ENCODE results near the gene NUP62.

NUP62 gene

DNA sequence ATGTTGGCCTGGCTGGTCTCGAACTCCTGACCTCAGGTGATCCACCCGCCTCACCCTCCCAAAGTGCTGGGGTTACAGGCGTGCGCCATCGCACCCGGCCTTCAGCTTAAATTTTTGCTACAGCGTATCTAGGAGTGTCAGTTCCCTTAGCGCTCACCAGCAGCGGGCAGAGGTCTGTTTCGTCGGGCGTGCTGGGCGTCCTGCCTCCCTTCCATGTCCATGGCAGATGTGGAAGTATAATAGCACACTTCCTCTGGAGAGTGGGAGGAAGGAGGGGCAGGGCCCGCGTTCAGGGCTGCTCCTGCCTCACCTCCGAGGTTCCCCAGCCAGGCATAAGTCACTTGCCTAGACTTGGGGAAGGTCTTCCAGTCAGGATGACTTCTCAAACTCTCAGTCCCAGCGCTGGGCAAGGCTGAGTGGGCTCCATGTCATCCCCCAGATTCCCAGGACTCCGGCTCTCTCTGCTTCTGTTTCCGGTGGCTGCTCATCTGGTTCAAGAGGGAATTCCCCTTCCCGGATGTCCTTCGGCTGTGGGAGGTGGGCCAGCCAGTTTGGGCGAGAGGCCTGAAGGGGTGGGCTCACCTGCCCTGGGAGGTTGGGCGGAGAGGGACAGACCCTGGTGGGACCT lies 42.2 kb downstream of the NUP62 start (continued):
- no peak for TF ChIP-seq ISL1 (CRISPR knock-in tag; IDR thresholded peaks at IDR 0.05)
- TF ChIP-seq GLIS3 (CRISPR knock-in tag; IDR thresholded peaks at IDR 0.05): no peak

DNA sequence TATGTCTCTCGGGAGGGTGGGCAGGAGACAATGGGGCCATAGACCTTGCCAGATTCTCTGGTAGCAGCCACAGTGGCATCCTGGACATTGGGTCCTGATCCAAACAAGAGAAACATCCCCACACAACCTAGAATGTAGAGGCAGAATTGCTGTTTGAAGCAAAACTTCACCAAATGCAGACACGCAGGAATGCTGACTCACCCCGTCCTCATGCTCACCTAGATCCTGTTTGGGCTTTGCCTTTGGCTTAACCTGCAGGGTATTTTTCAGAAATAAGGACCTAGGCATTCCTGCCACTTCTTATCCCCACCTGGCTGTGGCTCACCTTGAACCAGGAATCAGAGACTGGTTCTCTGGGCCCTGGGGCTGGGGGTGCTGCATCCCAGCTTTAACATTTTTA lies 44.5 kb downstream of the NUP62 start:
- TF ChIP-seq, protein P1, sequence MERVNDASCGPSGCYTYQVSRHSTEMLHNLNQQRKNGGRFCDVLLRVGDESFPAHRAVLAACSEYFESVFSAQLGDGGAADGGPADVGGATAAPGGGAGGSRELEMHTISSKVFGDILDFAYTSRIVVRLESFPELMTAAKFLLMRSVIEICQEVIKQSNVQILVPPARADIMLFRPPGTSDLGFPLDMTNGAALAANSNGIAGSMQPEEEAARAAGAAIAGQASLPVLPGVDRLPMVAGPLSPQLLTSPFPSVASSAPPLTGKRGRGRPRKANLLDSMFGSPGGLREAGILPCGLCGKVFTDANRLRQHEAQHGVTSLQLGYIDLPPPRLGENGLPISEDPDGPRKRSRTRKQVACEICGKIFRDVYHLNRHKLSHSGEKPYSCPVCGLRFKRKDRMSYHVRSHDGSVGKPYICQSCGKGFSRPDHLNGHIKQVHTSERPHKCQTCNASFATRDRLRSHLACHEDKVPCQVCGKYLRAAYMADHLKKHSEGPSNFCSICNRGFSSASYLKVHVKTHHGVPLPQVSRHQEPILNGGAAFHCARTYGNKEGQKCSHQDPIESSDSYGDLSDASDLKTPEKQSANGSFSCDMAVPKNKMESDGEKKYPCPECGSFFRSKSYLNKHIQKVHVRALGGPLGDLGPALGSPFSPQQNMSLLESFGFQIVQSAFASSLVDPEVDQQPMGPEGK (CRISPR knock-in tag; IDR thresholded peaks at IDR 0.05; ENCODE audit: borderline replicate concordance): no peak
- TF ChIP-seq, protein P2, sequence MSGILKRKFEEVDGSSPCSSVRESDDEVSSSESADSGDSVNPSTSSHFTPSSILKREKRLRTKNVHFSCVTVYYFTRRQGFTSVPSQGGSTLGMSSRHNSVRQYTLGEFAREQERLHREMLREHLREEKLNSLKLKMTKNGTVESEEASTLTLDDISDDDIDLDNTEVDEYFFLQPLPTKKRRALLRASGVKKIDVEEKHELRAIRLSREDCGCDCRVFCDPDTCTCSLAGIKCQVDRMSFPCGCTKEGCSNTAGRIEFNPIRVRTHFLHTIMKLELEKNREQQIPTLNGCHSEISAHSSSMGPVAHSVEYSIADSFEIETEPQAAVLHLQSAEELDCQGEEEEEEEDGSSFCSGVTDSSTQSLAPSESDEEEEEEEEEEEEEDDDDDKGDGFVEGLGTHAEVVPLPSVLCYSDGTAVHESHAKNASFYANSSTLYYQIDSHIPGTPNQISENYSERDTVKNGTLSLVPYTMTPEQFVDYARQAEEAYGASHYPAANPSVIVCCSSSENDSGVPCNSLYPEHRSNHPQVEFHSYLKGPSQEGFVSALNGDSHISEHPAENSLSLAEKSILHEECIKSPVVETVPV (CRISPR knock-in tag; IDR thresholded peaks at IDR 0.05): no peak
- TF ChIP-seq OSR1 (CRISPR knock-in tag; IDR thresholded peaks at IDR 0.05): no peak
- no peak for TF ChIP-seq TCF4 (CRISPR knock-in tag; IDR thresholded peaks at IDR 0.05; ENCODE audit: borderline replicate concordance)
- no peak for TF ChIP-seq ZFP30 (CRISPR knock-in tag; IDR thresholded peaks at IDR 0.05)
- no peak for TF ChIP-seq PPARA (CRISPR knock-in tag; IDR thresholded peaks at IDR 0.05; ENCODE audit: borderline replicate concordance)
- no peak for TF ChIP-seq CSDC2 (CRISPR knock-in tag; IDR thresholded peaks at IDR 0.05)
- no peak for TF ChIP-seq ZFP3 (CRISPR knock-in tag; IDR thresholded peaks at IDR 0.05)
- TF ChIP-seq ESRRG (CRISPR knock-in tag; IDR thresholded peaks at IDR 0.05): no peak
- no peak for TF ChIP-seq GLIS3 (CRISPR knock-in tag; IDR thresholded peaks at IDR 0.05)
- TF ChIP-seq SNAI2 (CRISPR knock-in tag; IDR thresholded peaks at IDR 0.05): no peak
- TF ChIP-seq, protein P3, sequence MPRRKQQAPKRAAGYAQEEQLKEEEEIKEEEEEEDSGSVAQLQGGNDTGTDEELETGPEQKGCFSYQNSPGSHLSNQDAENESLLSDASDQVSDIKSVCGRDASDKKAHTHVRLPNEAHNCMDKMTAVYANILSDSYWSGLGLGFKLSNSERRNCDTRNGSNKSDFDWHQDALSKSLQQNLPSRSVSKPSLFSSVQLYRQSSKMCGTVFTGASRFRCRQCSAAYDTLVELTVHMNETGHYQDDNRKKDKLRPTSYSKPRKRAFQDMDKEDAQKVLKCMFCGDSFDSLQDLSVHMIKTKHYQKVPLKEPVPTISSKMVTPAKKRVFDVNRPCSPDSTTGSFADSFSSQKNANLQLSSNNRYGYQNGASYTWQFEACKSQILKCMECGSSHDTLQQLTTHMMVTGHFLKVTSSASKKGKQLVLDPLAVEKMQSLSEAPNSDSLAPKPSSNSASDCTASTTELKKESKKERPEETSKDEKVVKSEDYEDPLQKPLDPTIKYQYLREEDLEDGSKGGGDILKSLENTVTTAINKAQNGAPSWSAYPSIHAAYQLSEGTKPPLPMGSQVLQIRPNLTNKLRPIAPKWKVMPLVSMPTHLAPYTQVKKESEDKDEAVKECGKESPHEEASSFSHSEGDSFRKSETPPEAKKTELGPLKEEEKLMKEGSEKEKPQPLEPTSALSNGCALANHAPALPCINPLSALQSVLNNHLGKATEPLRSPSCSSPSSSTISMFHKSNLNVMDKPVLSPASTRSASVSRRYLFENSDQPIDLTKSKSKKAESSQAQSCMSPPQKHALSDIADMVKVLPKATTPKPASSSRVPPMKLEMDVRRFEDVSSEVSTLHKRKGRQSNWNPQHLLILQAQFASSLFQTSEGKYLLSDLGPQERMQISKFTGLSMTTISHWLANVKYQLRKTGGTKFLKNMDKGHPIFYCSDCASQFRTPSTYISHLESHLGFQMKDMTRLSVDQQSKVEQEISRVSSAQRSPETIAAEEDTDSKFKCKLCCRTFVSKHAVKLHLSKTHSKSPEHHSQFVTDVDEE (CRISPR knock-in tag; IDR thresholded peaks at IDR 0.05): no peak
- ATAC-seq: no peak

DNA sequence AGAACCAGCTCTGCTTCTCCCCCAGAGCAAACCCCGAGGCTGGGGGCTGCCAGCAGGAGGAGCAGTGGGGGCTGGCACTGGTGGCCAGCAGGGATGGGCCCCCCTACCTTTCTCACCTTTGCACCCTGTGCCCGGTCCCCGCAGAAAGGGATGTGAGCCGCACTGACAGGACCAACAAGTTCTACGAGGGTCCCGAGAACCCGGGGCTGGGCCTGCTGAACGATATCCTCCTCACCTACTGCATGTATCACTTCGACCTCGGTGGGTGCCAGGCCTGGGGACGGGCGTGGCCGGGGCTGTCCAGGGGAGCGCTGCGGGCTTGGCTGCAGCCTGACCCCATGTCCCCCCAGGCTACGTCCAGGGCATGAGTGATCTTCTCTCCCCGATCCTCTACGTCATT lies 45.2 kb downstream of the NUP62 start:
- TF ChIP-seq TOX (CRISPR knock-in tag; IDR thresholded peaks at IDR 0.05; ENCODE audit: borderline replicate concordance) (no peak), RARB (CRISPR knock-in tag; IDR thresholded peaks at IDR 0.05) (no peak), ZC3H10 (CRISPR knock-in tag; IDR thresholded peaks at IDR 0.05) (no peak)
- no peak for ATAC-seq

DNA sequence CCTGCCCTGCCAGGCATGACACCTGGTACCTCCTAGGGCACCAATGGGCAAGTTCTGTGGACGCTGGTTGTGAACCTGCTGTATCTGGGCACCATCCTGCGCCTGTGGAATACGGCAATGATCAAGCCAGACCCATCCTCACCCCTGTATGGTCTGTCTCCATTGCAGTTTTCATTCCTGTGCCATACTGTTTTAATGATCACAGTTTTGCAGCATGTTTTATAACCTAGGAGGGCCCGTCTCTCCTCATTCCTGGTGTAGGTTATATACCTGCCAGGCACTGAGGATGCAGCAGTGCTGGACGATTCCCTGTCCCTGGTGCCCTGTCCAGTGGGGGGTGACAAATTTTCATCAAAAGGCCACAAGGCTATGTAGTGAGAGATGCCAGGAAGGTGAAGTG lies 46.2 kb downstream of the NUP62 start:
- TF ChIP-seq TCF4 (CRISPR knock-in tag; IDR thresholded peaks at IDR 0.05; ENCODE audit: borderline replicate concordance): no peak
- TF ChIP-seq ISL1 (CRISPR knock-in tag; IDR thresholded peaks at IDR 0.05): no peak
- TF ChIP-seq BACH2 (CRISPR knock-in tag; IDR thresholded peaks at IDR 0.05; ENCODE audit: borderline replicate concordance): no peak
- TF ChIP-seq ZNF565 (CRISPR knock-in tag; conservative IDR thresholded peaks at IDR 0.05; ENCODE audit: low read depth): no peak
- no peak for TF ChIP-seq ZC3H10 (CRISPR knock-in tag; IDR thresholded peaks at IDR 0.05)
- TF ChIP-seq, protein P4, sequence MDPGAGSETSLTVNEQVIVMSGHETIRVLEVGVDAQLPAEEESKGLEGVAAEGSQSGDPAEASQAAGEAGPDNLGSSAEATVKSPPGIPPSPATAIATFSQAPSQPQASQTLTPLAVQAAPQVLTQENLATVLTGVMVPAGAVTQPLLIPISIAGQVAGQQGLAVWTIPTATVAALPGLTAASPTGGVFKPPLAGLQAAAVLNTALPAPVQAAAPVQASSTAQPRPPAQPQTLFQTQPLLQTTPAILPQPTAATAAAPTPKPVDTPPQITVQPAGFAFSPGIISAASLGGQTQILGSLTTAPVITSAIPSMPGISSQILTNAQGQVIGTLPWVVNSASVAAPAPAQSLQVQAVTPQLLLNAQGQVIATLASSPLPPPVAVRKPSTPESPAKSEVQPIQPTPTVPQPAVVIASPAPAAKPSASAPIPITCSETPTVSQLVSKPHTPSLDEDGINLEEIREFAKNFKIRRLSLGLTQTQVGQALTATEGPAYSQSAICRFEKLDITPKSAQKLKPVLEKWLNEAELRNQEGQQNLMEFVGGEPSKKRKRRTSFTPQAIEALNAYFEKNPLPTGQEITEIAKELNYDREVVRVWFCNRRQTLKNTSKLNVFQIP (CRISPR knock-in tag; IDR thresholded peaks at IDR 0.05; ENCODE audit: borderline replicate concordance, low read depth): no peak

DNA sequence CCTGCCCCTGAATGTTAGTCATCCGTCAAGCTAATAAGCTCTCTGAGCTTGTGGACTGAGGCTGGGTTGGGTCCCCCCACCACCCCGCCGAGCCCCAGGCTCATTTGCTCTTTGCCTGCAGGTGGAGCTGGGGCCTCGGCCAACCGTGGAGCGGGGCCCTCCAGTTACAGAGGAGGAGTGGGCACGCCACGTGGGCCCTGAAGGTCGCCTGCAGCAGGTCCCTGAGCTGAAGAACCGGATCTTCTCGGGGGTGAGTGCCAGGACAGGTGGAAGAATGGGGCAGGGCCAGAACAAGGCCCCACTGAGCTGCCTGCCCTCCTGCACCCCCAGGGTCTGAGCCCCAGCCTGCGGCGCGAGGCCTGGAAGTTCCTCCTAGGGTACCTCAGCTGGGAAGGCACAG lies 46.7 kb downstream of the NUP62 start:
- no peak for ATAC-seq
- TF ChIP-seq ISL1 (CRISPR knock-in tag; IDR thresholded peaks at IDR 0.05): no peak
- no peak for TF ChIP-seq ESRRG (CRISPR knock-in tag; IDR thresholded peaks at IDR 0.05)
- no peak for TF ChIP-seq SNAI2 (CRISPR knock-in tag; IDR thresholded peaks at IDR 0.05)
- TF ChIP-seq, protein P4 (CRISPR knock-in tag; IDR thresholded peaks at IDR 0.05; ENCODE audit: borderline replicate concordance, low read depth): no peak
- TF ChIP-seq, protein P3 (CRISPR knock-in tag; IDR thresholded peaks at IDR 0.05): no peak

More for the DNA sequence above, 46.2 kb downstream of the NUP62 start:
- no peak for ATAC-seq
